RWPE2 (cell line): ENCODE data around the gene STAP2.

Experiments
- ATAC-seq: fragments of 200-7000 bp; cut with Tn5 transposase; 3 replicates; pipeline ENCODE4 v1.9.1; 2021; ENCODE audit warnings: low read depth
- DNase-seq: peaks from one replicate; pipeline ENCODE4 v3.0.0-alpha.2; 2020; ENCODE audit warnings: low spot score
- H3K27ac ChIP-seq: fragments of 450-650 bp; 2 replicates; pipeline ENCODE4 v1.5.1; 2017; ENCODE audit warnings: mild to moderate bottlenecking; ENCODE audit not compliant: poor library complexity, severe bottlenecking
- H3K27me3 ChIP-seq: fragments of 250-450 bp; sonication (Bioruptor Pico); 2 replicates; pipeline ENCODE4 v1.5.1; 2021; ENCODE audit warnings: mild to moderate bottlenecking, moderate library complexity; ENCODE audit not compliant: insufficient read depth, poor library complexity, severe bottlenecking
- H3K36me3 ChIP-seq: fragments of 250-450 bp; sonication (Bioruptor Pico); 2 replicates; pipeline ENCODE4 v1.5.1; 2020; ENCODE audit warnings: low read depth, mild to moderate bottlenecking, moderate library complexity
- H3K4me1 ChIP-seq: fragments of 250-450 bp; sonication (Bioruptor Pico); 2 replicates; pipeline ENCODE4 v1.5.1; 2021; ENCODE audit warnings: mild to moderate bottlenecking, moderate library complexity; ENCODE audit not compliant: insufficient read depth, poor library complexity, severe bottlenecking
- H3K4me3 ChIP-seq: fragments of 250-450 bp; sonication (Bioruptor Pico); 2 replicates; pipeline ENCODE4 v1.5.1; 2021; ENCODE audit warnings: mild to moderate bottlenecking, moderate library complexity; ENCODE audit not compliant: severe bottlenecking
- H3K9me3 ChIP-seq: fragments of 250-450 bp; sonication (Bioruptor Pico); 2 replicates; pipeline ENCODE4 v1.5.1; 2021; ENCODE audit warnings: mild to moderate bottlenecking, moderate library complexity; ENCODE audit not compliant: severe bottlenecking
- TF ChIP-seq, protein P1 (sequence below): fragments of 450-650 bp; IDR thresholded peaks from one replicate; pipeline ENCODE4 v1.5.1; 2017; ENCODE audit warnings: mild to moderate bottlenecking, moderate library complexity; ENCODE audit not compliant: poor library complexity, severe bottlenecking

STAP2 gene

DNA sequence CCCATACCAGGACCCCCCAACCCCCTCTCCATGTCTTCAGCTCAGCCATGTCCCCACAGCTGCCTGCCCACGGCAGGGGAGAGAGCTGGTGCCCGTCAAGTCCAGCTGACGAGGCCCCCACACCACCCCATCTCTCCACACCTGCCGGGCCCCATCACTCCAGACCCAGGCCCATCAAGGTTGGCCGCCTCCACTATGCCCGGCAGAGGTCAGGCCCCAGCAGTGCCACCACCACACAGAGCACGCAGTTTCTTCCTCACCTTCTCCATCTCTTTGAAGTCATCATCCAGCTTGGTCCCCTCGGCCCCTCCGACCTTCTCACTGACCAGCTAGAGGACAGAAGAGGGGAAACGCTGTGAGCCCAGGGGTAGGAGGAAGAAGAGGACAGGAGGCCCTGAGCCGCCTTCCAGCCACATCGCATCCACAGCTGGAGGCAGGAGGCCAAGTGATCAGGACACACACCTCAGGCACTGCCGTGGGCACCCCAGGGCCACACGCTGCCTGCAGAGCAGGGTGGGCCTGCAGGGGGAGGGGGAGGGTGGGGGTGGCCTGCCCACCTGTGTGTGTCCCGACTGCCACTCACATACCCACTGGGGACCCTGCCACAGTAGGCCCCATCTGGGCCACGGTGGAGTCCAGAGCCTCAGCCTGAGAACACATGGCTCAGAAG is 28.2 kb upstream of the STAP2 start:
- no peak for ATAC-seq
- no peaks in the 10 kb centered on the region for H3K9me3 ChIP-seq
- no peaks in the 10 kb centered on the region for H3K27me3 ChIP-seq
- DNase-seq, result peak; percentile 50
- H3K27ac ChIP-seq, result no peak overlapping the region
- TF ChIP-seq, protein P1, sequence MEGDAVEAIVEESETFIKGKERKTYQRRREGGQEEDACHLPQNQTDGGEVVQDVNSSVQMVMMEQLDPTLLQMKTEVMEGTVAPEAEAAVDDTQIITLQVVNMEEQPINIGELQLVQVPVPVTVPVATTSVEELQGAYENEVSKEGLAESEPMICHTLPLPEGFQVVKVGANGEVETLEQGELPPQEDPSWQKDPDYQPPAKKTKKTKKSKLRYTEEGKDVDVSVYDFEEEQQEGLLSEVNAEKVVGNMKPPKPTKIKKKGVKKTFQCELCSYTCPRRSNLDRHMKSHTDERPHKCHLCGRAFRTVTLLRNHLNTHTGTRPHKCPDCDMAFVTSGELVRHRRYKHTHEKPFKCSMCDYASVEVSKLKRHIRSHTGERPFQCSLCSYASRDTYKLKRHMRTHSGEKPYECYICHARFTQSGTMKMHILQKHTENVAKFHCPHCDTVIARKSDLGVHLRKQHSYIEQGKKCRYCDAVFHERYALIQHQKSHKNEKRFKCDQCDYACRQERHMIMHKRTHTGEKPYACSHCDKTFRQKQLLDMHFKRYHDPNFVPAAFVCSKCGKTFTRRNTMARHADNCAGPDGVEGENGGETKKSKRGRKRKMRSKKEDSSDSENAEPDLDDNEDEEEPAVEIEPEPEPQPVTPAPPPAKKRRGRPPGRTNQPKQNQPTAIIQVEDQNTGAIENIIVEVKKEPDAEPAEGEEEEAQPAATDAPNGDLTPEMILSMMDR, result no peak
- H3K4me1 ChIP-seq, result peaks cover 16% of the 10 kb centered on the region
- H3K4me3 ChIP-seq, result no peak overlapping the region
- peaks cover 45% of the 10 kb centered on the region for H3K36me3 ChIP-seq

GRCh38 chr19:4365791-4366665 is 27.4 kb upstream of the STAP2 start:
- no peaks in the 10 kb centered on the region for H3K9me3 ChIP-seq
- H3K36me3 ChIP-seq, result peaks cover 50% of the 10 kb centered on the region
- H3K4me3 ChIP-seq, result no peak overlapping the region
- DNase-seq (peak; percentile 38), ATAC-seq (no peak)
- H3K4me1 ChIP-seq, result peaks cover 16% of the 10 kb centered on the region
- no peak overlapping the region for H3K27ac ChIP-seq
- TF ChIP-seq, protein P1, result no peak
- no peaks in the 10 kb centered on the region for H3K27me3 ChIP-seq

GRCh38 chr19:4365341-4365740 is 26.7 kb upstream of the STAP2 start:
- no peak overlapping the region for H3K4me3 ChIP-seq
- peaks cover 53% of the 10 kb centered on the region for H3K36me3 ChIP-seq
- no peaks in the 10 kb centered on the region for H3K27me3 ChIP-seq
- ATAC-seq (no peak), DNase-seq (peak; percentile 57)
- no peaks in the 10 kb centered on the region for H3K9me3 ChIP-seq
- no peak overlapping the region for H3K27ac ChIP-seq
- H3K4me1 ChIP-seq, result peaks cover 16% of the 10 kb centered on the region
- TF ChIP-seq, protein P1, result no peak

GRCh38 chr19:4363571-4364304 is 25.1 kb upstream of the STAP2 start:
- Histone ChIP-seq H3K36me3 (peaks cover 60% of the 10 kb centered on the region), H3K27ac (no peak overlapping the region)
- no peak for ATAC-seq

More at GRCh38 chr19:4363571-4364304, 25.1 kb upstream of the STAP2 start:
- Histone ChIP-seq H3K9me3 (no peaks in the 10 kb centered on the region), H3K4me3 (no peak overlapping the region), H3K4me1 (peaks cover 5% of the 10 kb centered on the region), H3K27me3 (no peaks in the 10 kb centered on the region)
- TF ChIP-seq, protein P1, result no peak
- peak; percentile 52 for DNase-seq
